Right lobe of liver (tissue), 4 donors: ENCODE results near the gene GLT1D1.

Experiments used
- POLR2A ChIP-seq: fragments of 450-650 bp; IDR thresholded peaks from one replicate; pipeline ENCODE4 v1.6.1; 2017; ENCODE audit warnings: antibody characterized with exemption, mild to moderate bottlenecking
- TF ChIP-seq, protein P1 (sequence below), 4 donors: fragments of 200-600 bp in 3 of 4; fragments of 450-650 bp in 1 of 4; IDR thresholded peaks; one replicate each; pipeline versions ENCODE4 v1.5.1 to v1.8.0; 2016 to 2022; ENCODE audit warnings: antibody characterized with exemption in 4 of 4, mild to moderate bottlenecking in 2 of 4
- donor health status: DM: no; HTN: no; CAD: no.
- donor health status: DM: no; HTN: no; CAD: no.
- donor health status: DM: no; HTN: yes; CAD: no.

DNA sequence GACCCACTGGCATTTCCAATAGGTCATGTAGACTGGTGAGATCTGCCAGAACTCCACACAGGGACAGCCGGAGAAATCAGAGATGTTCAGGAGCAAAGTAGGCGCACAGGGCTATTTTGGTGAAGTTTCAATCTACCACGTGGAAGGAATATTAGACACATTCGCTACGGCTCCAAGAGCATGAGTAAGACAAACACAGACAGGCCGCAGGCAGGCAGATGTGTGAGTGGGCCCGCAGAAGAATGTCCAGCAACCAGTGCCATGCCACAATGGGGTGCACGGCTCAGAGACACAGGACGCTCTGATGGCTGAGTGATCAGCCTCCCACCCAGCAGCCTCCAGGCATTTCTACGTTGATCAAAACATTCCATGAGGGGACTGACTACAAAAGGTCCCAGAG lies 39.9 kb upstream of the GLT1D1 start:
- no peak for TF ChIP-seq POLR2A
- TF ChIP-seq, protein P1, sequence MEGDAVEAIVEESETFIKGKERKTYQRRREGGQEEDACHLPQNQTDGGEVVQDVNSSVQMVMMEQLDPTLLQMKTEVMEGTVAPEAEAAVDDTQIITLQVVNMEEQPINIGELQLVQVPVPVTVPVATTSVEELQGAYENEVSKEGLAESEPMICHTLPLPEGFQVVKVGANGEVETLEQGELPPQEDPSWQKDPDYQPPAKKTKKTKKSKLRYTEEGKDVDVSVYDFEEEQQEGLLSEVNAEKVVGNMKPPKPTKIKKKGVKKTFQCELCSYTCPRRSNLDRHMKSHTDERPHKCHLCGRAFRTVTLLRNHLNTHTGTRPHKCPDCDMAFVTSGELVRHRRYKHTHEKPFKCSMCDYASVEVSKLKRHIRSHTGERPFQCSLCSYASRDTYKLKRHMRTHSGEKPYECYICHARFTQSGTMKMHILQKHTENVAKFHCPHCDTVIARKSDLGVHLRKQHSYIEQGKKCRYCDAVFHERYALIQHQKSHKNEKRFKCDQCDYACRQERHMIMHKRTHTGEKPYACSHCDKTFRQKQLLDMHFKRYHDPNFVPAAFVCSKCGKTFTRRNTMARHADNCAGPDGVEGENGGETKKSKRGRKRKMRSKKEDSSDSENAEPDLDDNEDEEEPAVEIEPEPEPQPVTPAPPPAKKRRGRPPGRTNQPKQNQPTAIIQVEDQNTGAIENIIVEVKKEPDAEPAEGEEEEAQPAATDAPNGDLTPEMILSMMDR (IDR thresholded peaks at IDR 0.05), result no peak
